H1 (cell line): ENCODE results near the gene CRACDL. TPM values are rescaled to one million over a fixed set of nuclear protein-coding genes. Genes with fewer than 3 reads are reported as not detected.

Experiments
- CTCF ChIA-PET: fragments of 300-600 bp; sonication (Branson Sonifier 250); formaldehyde crosslinking; loops from one replicate; lab custom pipeline; 2021; ENCODE audit not compliant: partially characterized antibody; lab: Charles Lee
- POLR2A ChIA-PET: fragments of 300-600 bp; sonication (Branson Sonifier 250); formaldehyde crosslinking; loops from one replicate; lab custom pipeline; 2021; ENCODE audit warnings: inconsistent platforms; ENCODE audit not compliant: partially characterized antibody; lab: Charles Lee
- DNase-seq, 2 experiments: peaks; one replicate each; pipeline versions ENCODE4 v3.0.0 to v3.0.0-alpha.2; 2010 to 2022; ENCODE audit warnings: low spot score in 2 of 2, low read depth in 1 of 2, mixed read lengths in 1 of 2
- FAIRE-seq: peaks from 2 replicates; lab custom pipeline; 2011; peaks lifted over from hg19 to GRCh38; lab: Jason Lieb, UNC
- H2AFZ ChIP-seq: 2 replicates; pipeline ENCODE4 v1.8.1; 2012; ENCODE audit warnings: low read length, inconsistent platforms
- H2AK5ac ChIP-seq: 2 replicates; pipeline ENCODE4 v1.6.1; 2013; ENCODE audit warnings: low read depth, low read length
- H2BK120ac ChIP-seq: replicated peaks from 2 replicates; pipeline ENCODE3; 2013; ENCODE audit warnings: low read depth, low read length, inconsistent platforms
- H2BK12ac ChIP-seq: 2 replicates; pipeline ENCODE4 v1.6.1; 2013; ENCODE audit warnings: low read depth, low read length
- H2BK15ac ChIP-seq: 2 replicates; pipeline ENCODE4 v1.6.1; 2013; ENCODE audit warnings: low read length
- H2BK20ac ChIP-seq: 2 replicates; pipeline ENCODE4 v1.6.1; 2013; ENCODE audit warnings: low read length
- H2BK5ac ChIP-seq: 2 replicates; pipeline ENCODE4 v1.6.1; 2013; ENCODE audit warnings: low read depth, low read length
- H3K14ac ChIP-seq: 2 replicates; pipeline ENCODE4 v1.6.1; 2013; ENCODE audit warnings: inconsistent platforms; ENCODE audit not compliant: insufficient read length
- H3K18ac ChIP-seq: 2 replicates; pipeline ENCODE4 v1.6.1; 2013; ENCODE audit warnings: low read length; ENCODE audit errors: extremely low read depth
- H3K23ac ChIP-seq: 2 replicates; pipeline ENCODE4 v1.6.1; 2013; ENCODE audit warnings: inconsistent platforms; ENCODE audit not compliant: insufficient read length
- H3K23me2 ChIP-seq: 2 replicates; pipeline ENCODE4 v1.6.1; 2013; ENCODE audit warnings: low read depth, low read length
- H3K27ac ChIP-seq: 2 replicates; pipeline ENCODE4 v1.6.1; 2011; ENCODE audit warnings: low read depth, low read length, inconsistent platforms
- H3K27me3 ChIP-seq, 4 experiments: replicated peaks in 1 of 4; 1 replicate in 1 of 4; 2 replicates in 3 of 4; pipeline versions ENCODE4 v1.6.1 to v1.8.1; 2011 to 2013; ENCODE audit warnings: low read length in 3 of 4, mild to moderate bottlenecking in 3 of 4, inconsistent platforms in 2 of 4, mixed read lengths in 2 of 4, moderate library complexity in 1 of 4; ENCODE audit not compliant: control insufficient read depth in 3 of 4, insufficient read depth in 3 of 4; ENCODE audit errors: extremely low read depth in 1 of 4
- H3K36me3 ChIP-seq, 4 experiments: 2 replicates each; pipeline versions ENCODE4 v1.6.1 to v1.8.1; 2011 to 2013; ENCODE audit warnings: mild to moderate bottlenecking in 4 of 4, low read length in 3 of 4, moderate library complexity in 2 of 4, control low read depth in 1 of 4, inconsistent platforms in 1 of 4; ENCODE audit not compliant: insufficient read depth in 4 of 4, control insufficient read depth in 2 of 4
- H3K4ac ChIP-seq: replicated peaks from 2 replicates; pipeline ENCODE3; 2013; ENCODE audit warnings: low read length, low read depth, mixed read lengths, inconsistent platforms; ENCODE audit not compliant: insufficient read length
- H3K4me1 ChIP-seq, 4 experiments: replicated peaks in 1 of 4; 1 replicate in 1 of 4; 2 replicates in 3 of 4; pipeline versions ENCODE4 v1.6.1 to v1.8.1; 2011 to 2013; ENCODE audit warnings: low read length in 3 of 4, inconsistent platforms in 2 of 4, mixed read lengths in 1 of 4; ENCODE audit not compliant: insufficient read depth in 4 of 4, control insufficient read depth in 3 of 4
- H3K4me2 ChIP-seq, 2 experiments: 2 replicates each; pipeline versions ENCODE4 v1.6.1 to v1.8.1; 2011 to 2013; ENCODE audit warnings: low read depth in 2 of 2, low read length in 2 of 2, control low read depth in 1 of 2, inconsistent platforms in 1 of 2, mild to moderate bottlenecking in 1 of 2; ENCODE audit not compliant: insufficient read depth in 1 of 2
- H3K4me3 ChIP-seq, 4 experiments: fragments of 200-600, 300-600 bp in 1 of 4; sonication (generic), shearing (Covaris generic), sonication (Bioruptor Twin) in 1 of 4; 2 replicates each; pipeline versions ENCODE4 v1.5.1 to v1.8.1; 2011 to 2016; ENCODE audit warnings: low read length in 4 of 4, low read depth in 3 of 4, control low read depth in 2 of 4, inconsistent platforms in 2 of 4, mild to moderate bottlenecking in 2 of 4, mixed read lengths in 1 of 4, moderate library complexity in 1 of 4; ENCODE audit not compliant: insufficient read depth in 2 of 4; ENCODE audit errors: extremely low read depth in 1 of 4
- H3K56ac ChIP-seq: replicated peaks from 2 replicates; pipeline ENCODE3; 2013; ENCODE audit warnings: low read depth, mild to moderate bottlenecking, mixed read lengths, low read length, inconsistent platforms; ENCODE audit not compliant: insufficient read length
- H3K79me1 ChIP-seq: 2 replicates; pipeline ENCODE4 v1.6.1; 2013; ENCODE audit warnings: low read depth, low read length, control low read depth
- H3K79me2 ChIP-seq, 2 experiments: 2 replicates each; pipeline versions ENCODE4 v1.6.1 to v1.8.1; 2012 to 2013; ENCODE audit warnings: low read length in 2 of 2, mild to moderate bottlenecking in 2 of 2, inconsistent platforms in 1 of 2; ENCODE audit not compliant: insufficient read depth in 2 of 2, control insufficient read depth in 1 of 2
- H3K9ac ChIP-seq, 4 experiments: replicated peaks in 1 of 4; 1 replicate in 1 of 4; 2 replicates in 3 of 4; pipeline versions ENCODE4 v1.6.1 to v1.8.1; 2011 to 2013; ENCODE audit warnings: low read depth in 3 of 4, low read length in 3 of 4, control low read depth in 2 of 4, mild to moderate bottlenecking in 2 of 4, moderate library complexity in 2 of 4, inconsistent platforms in 1 of 4; ENCODE audit errors: extremely low read depth in 1 of 4
- H3K9me3 ChIP-seq, 2 experiments: 2 replicates each; pipeline versions ENCODE4 v1.6.1 to v1.8.1; 2012 to 2013; ENCODE audit warnings: mild to moderate bottlenecking in 2 of 2, moderate library complexity in 2 of 2, control low read depth in 1 of 2, inconsistent platforms in 1 of 2, low read depth in 1 of 2, low read length in 1 of 2, mixed read lengths in 1 of 2; ENCODE audit not compliant: insufficient read depth in 2 of 2
- H4K20me1 ChIP-seq, 2 experiments: replicated peaks in 1 of 2; 2 replicates each; pipeline versions ENCODE3 to v1.8.1; 2011 to 2013; ENCODE audit warnings: inconsistent platforms in 2 of 2, low read length in 2 of 2, mild to moderate bottlenecking in 1 of 2; ENCODE audit not compliant: insufficient read depth in 2 of 2, control insufficient read depth in 1 of 2
- H4K5ac ChIP-seq: 2 replicates; pipeline ENCODE4 v1.6.1; 2013; ENCODE audit warnings: low read length, low read depth, mixed read lengths, inconsistent platforms; ENCODE audit not compliant: insufficient read length
- H4K8ac ChIP-seq: 2 replicates; pipeline ENCODE4 v1.8.0; 2013; ENCODE audit warnings: mild to moderate bottlenecking, moderate library complexity, low read length, inconsistent platforms; ENCODE audit not compliant: insufficient read depth; ENCODE audit errors: extremely low read depth
- H4K91ac ChIP-seq: replicated peaks from 2 replicates; pipeline ENCODE3; 2013; ENCODE audit warnings: low read length, mixed read lengths, inconsistent platforms; ENCODE audit not compliant: insufficient read length
- CTBP2 ChIP-seq: IDR thresholded peaks from 2 replicates; pipeline ENCODE4 v1.7.0; 2011; ENCODE audit warnings: borderline replicate concordance, mild to moderate bottlenecking, moderate library complexity, mixed read lengths, low read length; ENCODE audit not compliant: insufficient read depth, insufficient read length
- EGR1 ChIP-seq: IDR thresholded peaks from 2 replicates; pipeline ENCODE4 v1.6.1; 2011; ENCODE audit warnings: low read depth, low read length, borderline replicate concordance
- GABPA ChIP-seq: IDR thresholded peaks from 2 replicates; pipeline ENCODE4 v1.6.1; 2011; ENCODE audit warnings: mild to moderate bottlenecking, low read length, moderate library complexity, borderline replicate concordance; ENCODE audit not compliant: insufficient read depth
- HDAC2 ChIP-seq, 2 experiments: fragments of 300-600 bp in 1 of 2; sonication (generic) in 1 of 2; IDR thresholded peaks; 2 replicates each; pipeline ENCODE4 v1.6.1; 2011 to 2012; ENCODE audit warnings: low read depth in 2 of 2, low read length in 2 of 2, mild to moderate bottlenecking in 2 of 2, moderate library complexity in 2 of 2, borderline replicate concordance in 1 of 2, inconsistent platforms in 1 of 2
- KDM1A ChIP-seq: fragments of 200-600, 300-600 bp; sonication (generic); IDR thresholded peaks from 2 replicates; pipeline ENCODE4 v1.7.1; 2016; ENCODE audit warnings: mild to moderate bottlenecking, low read length, borderline replicate concordance
- RFX5 ChIP-seq: IDR thresholded peaks from 2 replicates; pipeline ENCODE4 v1.6.1; 2011; ENCODE audit warnings: low read depth, low read length, improper control_type of control experiment, borderline replicate concordance
- SUZ12 ChIP-seq: fragments of 200-600 bp; sonication (generic); IDR thresholded peaks from 2 replicates; pipeline ENCODE4 v1.6.1; 2012; ENCODE audit warnings: mild to moderate bottlenecking, inconsistent platforms, low read length, moderate library complexity, mixed read lengths
- WGBS, 2 experiments: shearing (Covaris generic) in 1 of 2; methylation state at CpG; one replicate each; pipeline versions ENCODE4 v1.1.6 to v1.1.7; 2013 to 2015; ENCODE audit warnings: low lambda C conversion rate in 2 of 2, mixed read lengths in 2 of 2, inconsistent platforms in 1 of 2, low coverage in 1 of 2, missing lambda C conversion rate in 1 of 2; ENCODE audit not compliant: insufficient replicate concordance in 2 of 2, insufficient coverage in 1 of 2, insufficient read length in 1 of 2; ENCODE audit errors: extremely low coverage in 1 of 2, missing lambda C conversion rate in 1 of 2; 5-methylcytosine and 5-hydroxymethylcytosine counted together
- polyA plus RNA-seq, 7 experiments: library from polyadenylated mRNA; depleted of rRNA in 3 of 7; stranded (reverse) in 5 of 7; unstranded in 2 of 7; fragments of >200 nt in 5 of 7; fragments of 200-250 nt in 2 of 7; gene quantifications; 1 replicate in 5 of 7; 2 replicates in 1 of 7; 4 replicates in 1 of 7; pipeline versions ENCODE4 v1.2.1 to v1.2.3, GENCODE V29; 2011 to 2013; ENCODE audit warnings: missing spikeins in 2 of 7, mixed read lengths in 2 of 7
- total RNA-seq: library from RNA; stranded (reverse); fragmentation: NEBNext Ultra II Directional; extraction: Animal tissue kit (Norgen Biotek cat#: 25700); gene quantifications from 2 replicates; pipeline ENCODE4 v1.2.1, GENCODE V29; 2021
- TF ChIP-seq, protein P1 (sequence below): IDR thresholded peaks from 2 replicates; pipeline ENCODE4 v1.6.1; 2012; ENCODE audit warnings: inconsistent platforms
- TF ChIP-seq, protein P2 (sequence below), 3 experiments: IDR thresholded peaks; 1 replicate in 2 of 3; 2 replicates in 1 of 3; pipeline versions ENCODE4 v1.5.1 to v1.6.1; 2011; ENCODE audit warnings: low read length in 3 of 3, mild to moderate bottlenecking in 3 of 3, inconsistent platforms in 2 of 3, low read depth in 1 of 3, moderate library complexity in 1 of 3; ENCODE audit not compliant: insufficient read depth in 1 of 3; ENCODE audit errors: control extremely low read depth in 1 of 3

CRACDL gene
- total and polyA plus RNA-seq, 2 of the 8 experiments (the other 6 are each of a cell fraction or from before 2014, with no cell fraction given): 0.07 to 0.38 TPM

DNA sequence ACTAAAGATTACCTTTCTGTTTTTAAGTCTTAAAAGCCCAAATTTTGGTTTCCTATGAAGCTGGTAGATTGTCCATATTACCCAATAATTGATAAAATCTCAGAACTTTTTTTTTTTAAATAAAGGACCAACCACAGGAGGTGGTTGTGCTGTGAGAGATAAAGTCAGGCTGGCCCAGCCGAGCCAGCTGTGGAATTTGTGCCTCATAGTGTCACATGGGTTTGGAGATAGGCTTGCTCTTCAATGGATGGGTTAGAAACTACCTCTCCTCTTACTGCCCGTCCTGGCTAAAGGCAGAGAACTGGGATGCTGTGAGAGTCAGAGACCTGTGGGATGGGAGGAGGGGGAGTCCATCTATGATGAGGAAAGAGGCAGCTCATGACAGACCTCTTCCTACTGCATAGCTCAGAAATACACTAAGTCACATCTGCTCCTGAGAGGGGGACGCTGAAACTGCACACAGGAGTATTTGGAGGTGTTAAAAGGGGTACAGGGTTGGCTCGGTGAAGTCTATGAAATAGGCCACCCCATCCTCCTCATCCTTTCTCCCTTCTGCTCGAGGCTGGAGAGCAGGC lies 105.4 kb downstream of the CRACDL start:
- no peak overlapping the region for H2BK15ac ChIP-seq
- no peaks in the 10 kb centered on the region for H3K36me3 ChIP-seq
- FAIRE-seq (no peak), DNase-seq (no peak)
- no peak overlapping the region for H3K9ac ChIP-seq
- no peak overlapping the region for H2BK20ac ChIP-seq
- no peak overlapping the region for H4K8ac ChIP-seq
- no peak overlapping the region for H3K23ac ChIP-seq
- no peak overlapping the region for H2BK12ac ChIP-seq
- no peak overlapping the region for H4K5ac ChIP-seq
- WGBS, 2 experiments: 81% methylated on average over 5 of the region's 5 CpGs; no CpG with 5 or more reads in 1 of the 2 experiments
- H3K14ac ChIP-seq: no peak overlapping the region
- H3K79me1 ChIP-seq: no peaks in the 10 kb centered on the region
- H3K79me2 ChIP-seq: no peaks in the 10 kb centered on the region
- H3K4ac ChIP-seq: no peak overlapping the region
- H2BK5ac ChIP-seq: no peak overlapping the region
- H2AFZ ChIP-seq: no peak overlapping the region
- no peak overlapping the region for H2BK120ac ChIP-seq
- POLR2A ChIA-PET: no interaction called here
- H3K23me2 ChIP-seq: no peaks in the 10 kb centered on the region
- H3K4me2 ChIP-seq: no peak overlapping the region
- H4K91ac ChIP-seq: no peak overlapping the region
- H3K9me3 ChIP-seq: no peaks in the 10 kb centered on the region
- no peaks in the 10 kb centered on the region for H4K20me1 ChIP-seq
- CTCF ChIA-PET: interaction anchor here (1.0 to 2.6 kb wide), 3 partner anchors 9 to 185 kb away, joined by 3 to 8 read pairs (median 7); no protein-coding TSS in a partner anchor
- H3K27me3 ChIP-seq: peaks cover 0 to under 1% (median 0%) of the 10 kb centered on the region in 4 experiments; a peak in 2 of 7 replicates
- H2AK5ac ChIP-seq: no peak overlapping the region
- H3K18ac ChIP-seq: no peak overlapping the region
- H3K56ac ChIP-seq: no peak overlapping the region
- H3K4me3 ChIP-seq: no peak overlapping the region
- H3K4me1 ChIP-seq: peaks cover 0 to 2% (median 0%) of the 10 kb centered on the region in 4 experiments; a peak in 1 of 7 replicates
- no peak overlapping the region for H3K27ac ChIP-seq
- TF ChIP-seq KDM1A: no peak
- no peak for TF ChIP-seq EGR1
- TF ChIP-seq, protein P1, sequence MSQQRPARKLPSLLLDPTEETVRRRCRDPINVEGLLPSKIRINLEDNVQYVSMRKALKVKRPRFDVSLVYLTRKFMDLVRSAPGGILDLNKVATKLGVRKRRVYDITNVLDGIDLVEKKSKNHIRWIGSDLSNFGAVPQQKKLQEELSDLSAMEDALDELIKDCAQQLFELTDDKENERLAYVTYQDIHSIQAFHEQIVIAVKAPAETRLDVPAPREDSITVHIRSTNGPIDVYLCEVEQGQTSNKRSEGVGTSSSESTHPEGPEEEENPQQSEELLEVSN: no peak
- no peak for TF ChIP-seq SUZ12
- no peak for TF ChIP-seq RFX5
- no peak for TF ChIP-seq GABPA
- TF ChIP-seq CTBP2: no peak
- TF ChIP-seq HDAC2 (IDR thresholded peaks at IDR 0.05; ENCODE audit: borderline replicate concordance in 1 of 2, low read depth in 2 of 2, low read length in 2 of 2): no peak
- TF ChIP-seq, protein P2, sequence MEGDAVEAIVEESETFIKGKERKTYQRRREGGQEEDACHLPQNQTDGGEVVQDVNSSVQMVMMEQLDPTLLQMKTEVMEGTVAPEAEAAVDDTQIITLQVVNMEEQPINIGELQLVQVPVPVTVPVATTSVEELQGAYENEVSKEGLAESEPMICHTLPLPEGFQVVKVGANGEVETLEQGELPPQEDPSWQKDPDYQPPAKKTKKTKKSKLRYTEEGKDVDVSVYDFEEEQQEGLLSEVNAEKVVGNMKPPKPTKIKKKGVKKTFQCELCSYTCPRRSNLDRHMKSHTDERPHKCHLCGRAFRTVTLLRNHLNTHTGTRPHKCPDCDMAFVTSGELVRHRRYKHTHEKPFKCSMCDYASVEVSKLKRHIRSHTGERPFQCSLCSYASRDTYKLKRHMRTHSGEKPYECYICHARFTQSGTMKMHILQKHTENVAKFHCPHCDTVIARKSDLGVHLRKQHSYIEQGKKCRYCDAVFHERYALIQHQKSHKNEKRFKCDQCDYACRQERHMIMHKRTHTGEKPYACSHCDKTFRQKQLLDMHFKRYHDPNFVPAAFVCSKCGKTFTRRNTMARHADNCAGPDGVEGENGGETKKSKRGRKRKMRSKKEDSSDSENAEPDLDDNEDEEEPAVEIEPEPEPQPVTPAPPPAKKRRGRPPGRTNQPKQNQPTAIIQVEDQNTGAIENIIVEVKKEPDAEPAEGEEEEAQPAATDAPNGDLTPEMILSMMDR (IDR thresholded peaks at IDR 0.05; ENCODE audit: control extremely low read depth in 1 of 3, insufficient read depth in 1 of 3, low read depth in 1 of 3, low read length in 3 of 3): no peak
